Liver (tissue), 9 donors: ENCODE results near the gene CATSPERE. TPM values are rescaled to one million over a fixed set of nuclear protein-coding genes. Genes with fewer than 3 reads are reported as not detected.

Experiments used
- DNase-seq: peaks from one replicate; pipeline ENCODE4 v3.0.0-alpha.2; 2017; ENCODE audit warnings: low spot score
- H3K27ac ChIP-seq, 2 donors: one replicate each; pipeline ENCODE4 v1.7.0; 2013; ENCODE audit warnings: inconsistent platforms in 2 of 2, low read length in 2 of 2, control low read depth in 1 of 2, low read depth in 1 of 2, mild to moderate bottlenecking in 1 of 2
- H3K27me3 ChIP-seq, 4 donors: one replicate each; pipeline versions ENCODE4 v1.6.1 to v1.7.0; 2013; ENCODE audit warnings: low read length in 3 of 4, inconsistent platforms in 1 of 4, mild to moderate bottlenecking in 1 of 4, moderate library complexity in 1 of 4; ENCODE audit not compliant: control insufficient read depth in 4 of 4, insufficient read depth in 4 of 4
- H3K36me3 ChIP-seq, 4 donors: one replicate each; pipeline versions ENCODE4 v1.6.1 to v1.7.0; 2013; ENCODE audit warnings: low read length in 3 of 4, mild to moderate bottlenecking in 3 of 4, low read depth in 1 of 4, moderate library complexity in 1 of 4; ENCODE audit not compliant: control insufficient read depth in 4 of 4, insufficient read depth in 3 of 4
- H3K4me1 ChIP-seq, 4 donors: one replicate each; pipeline versions ENCODE4 v1.6.1 to v1.7.0; 2013; ENCODE audit warnings: low read length in 3 of 4, mild to moderate bottlenecking in 3 of 4, moderate library complexity in 1 of 4; ENCODE audit not compliant: control insufficient read depth in 4 of 4, insufficient read depth in 4 of 4
- H3K4me3 ChIP-seq, 3 donors: one replicate each; pipeline versions ENCODE4 v1.6.1 to v1.7.0; 2013; ENCODE audit warnings: low read length in 3 of 3, control low read depth in 1 of 3, low read depth in 1 of 3, mild to moderate bottlenecking in 1 of 3
- H3K9ac ChIP-seq, 2 donors: one replicate each; pipeline ENCODE4 v1.7.0; 2013; ENCODE audit warnings: low read length in 2 of 2, mild to moderate bottlenecking in 2 of 2, moderate library complexity in 2 of 2, control low read depth in 1 of 2, low read depth in 1 of 2
- H3K9me3 ChIP-seq, 4 donors: one replicate each; pipeline versions ENCODE4 v1.6.1 to v1.7.0; 2013; ENCODE audit warnings: low read length in 3 of 4; ENCODE audit not compliant: control insufficient read depth in 4 of 4
- ATF3 ChIP-seq: IDR thresholded peaks from 2 replicates; pipeline ENCODE4 v1.6.1; 2016; ENCODE audit warnings: antibody characterized with exemption
- CTCF ChIP-seq: fragments of 150-350 bp; IDR thresholded peaks from 2 replicates; pipeline ENCODE4 v1.5.1; 2017; ENCODE audit warnings: improper control_type of control experiment, low read depth, low read length; ENCODE audit not compliant: missing input control
- EGR1 ChIP-seq, 2 donors: IDR thresholded peaks; 2 replicates each; pipeline ENCODE4 v1.6.1; 2016 to 2018; ENCODE audit warnings: antibody characterized with exemption in 2 of 2, low read depth in 2 of 2
- FOXA1 ChIP-seq: IDR thresholded peaks from 2 replicates; pipeline ENCODE4 v1.6.1; 2016; ENCODE audit warnings: antibody characterized with exemption
- FOXA2 ChIP-seq: IDR thresholded peaks from 2 replicates; pipeline ENCODE4 v1.6.1; 2016; ENCODE audit warnings: antibody characterized with exemption
- GABPA ChIP-seq, 2 donors: IDR thresholded peaks in 1 of 2; conservative IDR thresholded peaks in 1 of 2; 2 replicates each; pipeline ENCODE4 v1.6.1; 2016; ENCODE audit warnings: antibody characterized with exemption in 2 of 2, mild to moderate bottlenecking in 1 of 2, moderate library complexity in 1 of 2
- HNF4A ChIP-seq, 2 donors: conservative IDR thresholded peaks; 2 replicates each; pipeline ENCODE4 v1.6.1; 2016; ENCODE audit warnings: antibody characterized with exemption in 2 of 2, mild to moderate bottlenecking in 2 of 2
- HNF4G ChIP-seq: IDR thresholded peaks from 2 replicates; pipeline ENCODE4 v1.6.1; 2016; ENCODE audit warnings: antibody characterized with exemption
- MAX ChIP-seq: IDR thresholded peaks from 2 replicates; pipeline ENCODE4 v1.6.1; 2016; ENCODE audit warnings: antibody characterized with exemption
- NR2F2 ChIP-seq: IDR thresholded peaks from 2 replicates; pipeline ENCODE4 v1.6.1; 2016; ENCODE audit warnings: antibody characterized with exemption
- RAD21 ChIP-seq, 2 donors: IDR thresholded peaks; 2 replicates each; pipeline ENCODE4 v1.6.1; 2016; ENCODE audit warnings: antibody characterized with exemption in 2 of 2, mild to moderate bottlenecking in 2 of 2
- REST ChIP-seq: IDR thresholded peaks from 2 replicates; pipeline ENCODE4 v1.6.1; 2016; ENCODE audit warnings: antibody characterized with exemption, mild to moderate bottlenecking
- RXRA ChIP-seq, 2 donors: IDR thresholded peaks; 2 replicates each; pipeline ENCODE4 v1.6.1; 2017 to 2018; ENCODE audit warnings: antibody characterized with exemption in 2 of 2, mild to moderate bottlenecking in 1 of 2
- SP1 ChIP-seq: IDR thresholded peaks from 2 replicates; pipeline ENCODE4 v1.6.1; 2018; ENCODE audit warnings: antibody characterized with exemption, mild to moderate bottlenecking
- TAF1 ChIP-seq: conservative IDR thresholded peaks from 2 replicates; pipeline ENCODE4 v1.6.1; 2016; ENCODE audit warnings: antibody characterized with exemption, mild to moderate bottlenecking
- ZBTB33 ChIP-seq: IDR thresholded peaks from 2 replicates; pipeline ENCODE4 v1.6.1; 2016; ENCODE audit warnings: antibody characterized with exemption
- WGBS: extraction: QIAGEN DNeasy Blood & Tissue Kit; methylation state at CpG from one replicate; pipeline ENCODE4 v1.1.7; 2013; 5-methylcytosine and 5-hydroxymethylcytosine counted together
- polyA plus RNA-seq, 2 donors: library from polyadenylated mRNA; stranded (reverse) in 1 of 2; unstranded in 1 of 2; fragments of 200-250 nt in 1 of 2; fragments of >200 nt in 1 of 2; fragmentation: Nextera tagmentation in 1 of 2; extraction: Ambion mirVana in 1 of 2; gene quantifications; one replicate each; pipeline versions ENCODE4 v1.2.1 to v1.2.3, GENCODE V29; 2013 to 2015
- total RNA-seq, 2 donors: library from RNA; depleted of rRNA; stranded (reverse); fragments of >200 nt; gene quantifications; one replicate each; pipeline ENCODE4 v1.2.3, GENCODE V29; 2014
- donor health status: healthy.
- donor health status: healthy.
- donor health status: healthy.
- donor health status: healthy.
- donor health status: healthy.

CATSPERE gene
- total and polyA plus RNA-seq, 4 donors, result 0.15 to 0.79 (median 0.53) TPM

GRCh38 chr1:244445320-244446181 is 15.5 kb upstream of the CATSPERE start:
- Histone ChIP-seq H3K4me1 (peaks cover 6 to 9% (median 7%) of the 10 kb centered on the region in 4 donors), H3K4me3 (no peak overlapping the region), H3K9ac (peak overlapping the region in 1 of 2 donors; percentile 14), H3K9me3 (no peaks in the 10 kb centered on the region), H3K36me3 (peaks cover 0 to 2% (median 0%) of the 10 kb centered on the region in 4 donors), H3K27ac (no peak overlapping the region), H3K27me3 (no peaks in the 10 kb centered on the region)
- no peak for DNase-seq
- 82% methylated on average over 2 of the region's 2 CpGs for WGBS
- TF ChIP-seq SP1 (no peak), ZBTB33 (no peak), TAF1 (no peak), CTCF (no peak), GABPA (IDR thresholded peaks at IDR 0.05 in 1 of 2, conservative IDR thresholded peaks at IDR 0.05 in 1 of 2) (no peak), EGR1 (IDR thresholded peaks at IDR 0.05; ENCODE audit: low read depth in 2 of 2) (no peak), FOXA1 (no peak), RAD21 (IDR thresholded peaks at IDR 0.05) (no peak), MAX (no peak), REST (no peak), HNF4A (conservative IDR thresholded peaks at IDR 0.05) (no peak)

GRCh38 chr1:244447024-244447423 is 14.0 kb upstream of the CATSPERE start:
- no peak overlapping the region for H3K4me3 ChIP-seq
- WGBS, result 35% methylated on average over 1 of the region's 1 CpG
- H3K9me3 ChIP-seq, result no peaks in the 10 kb centered on the region
- H3K27ac ChIP-seq, result no peak overlapping the region
- H3K36me3 ChIP-seq, result peaks cover 0 to 2% (median 0%) of the 10 kb centered on the region in 4 donors
- no peaks in the 10 kb centered on the region for H3K27me3 ChIP-seq
- H3K4me1 ChIP-seq, result peaks cover 5 to 12% (median 8%) of the 10 kb centered on the region in 4 donors
- no peak for DNase-seq
- no peak overlapping the region for H3K9ac ChIP-seq
- TF ChIP-seq ATF3, result no peak
- no peak for TF ChIP-seq RXRA (IDR thresholded peaks at IDR 0.05)
- no peak for TF ChIP-seq HNF4G
- TF ChIP-seq GABPA (IDR thresholded peaks at IDR 0.05 in 1 of 2, conservative IDR thresholded peaks at IDR 0.05 in 1 of 2), result no peak
- no peak for TF ChIP-seq TAF1
- no peak for TF ChIP-seq REST
- TF ChIP-seq CTCF, result no peak
- no peak for TF ChIP-seq FOXA2
- no peak for TF ChIP-seq NR2F2
- TF ChIP-seq HNF4A (conservative IDR thresholded peaks at IDR 0.05), result no peak
